ENCODE measurements around the gene DYNC2I2. TPM values are rescaled to one million over a fixed set of nuclear protein-coding genes. Genes with fewer than 3 reads are reported as not detected.

Gene DYNC2I2
- total RNA-seq, 1 experiment from 2014 or later = 58.6 TPM

DNA sequence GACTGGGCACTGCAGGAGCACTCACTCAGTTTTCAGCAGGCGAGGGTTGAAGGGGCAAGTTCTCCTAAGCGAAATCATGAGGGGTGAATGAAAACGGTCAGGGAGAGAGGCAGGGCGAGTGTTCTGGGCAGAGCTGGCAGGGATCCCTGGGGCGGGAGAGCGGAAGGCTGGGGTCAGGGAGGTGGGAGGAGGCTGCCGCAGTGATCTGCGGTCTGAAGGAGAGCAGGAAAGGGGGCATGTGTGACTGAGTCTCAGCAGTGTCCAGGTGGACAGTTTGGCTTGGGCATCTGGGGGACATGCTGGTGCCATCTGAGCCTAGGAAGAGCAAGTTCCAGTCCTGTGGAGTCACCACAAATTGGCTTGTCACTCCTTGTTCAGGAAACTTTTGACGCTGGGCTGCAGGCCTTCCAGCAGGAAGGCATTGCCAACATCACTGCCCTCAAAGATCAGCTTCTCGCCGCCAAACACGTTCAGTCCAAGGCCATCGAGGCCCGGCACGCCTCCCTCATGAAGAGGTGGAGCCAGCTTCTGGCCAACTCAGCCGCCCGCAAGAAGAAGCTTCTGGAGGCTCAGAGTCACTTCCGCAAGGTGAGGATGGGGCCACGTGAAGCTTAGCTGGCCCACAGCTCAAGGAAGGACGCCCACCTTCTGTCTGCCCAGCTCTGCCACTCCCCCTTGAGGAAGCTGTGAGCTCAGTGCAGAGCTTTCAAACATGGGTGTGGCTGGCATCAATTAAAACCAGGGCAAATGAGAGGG lies 31.1 kb downstream of the DYNC2I2 start:
- H3K18ac ChIP-seq (ENCODE audit: insufficient read length, low read depth, low read length) = no peak overlapping the region
- H3K79me2 ChIP-seq (ENCODE audit: insufficient read depth, low read length) = no peaks in the 10 kb centered on the region
- H4K8ac ChIP-seq (replicated peaks; ENCODE audit: insufficient read length, low read depth, low read length) = no peak overlapping the region
- H3K4ac ChIP-seq (ENCODE audit: low read depth, low read length) = no peak overlapping the region
- no peak overlapping the region for H4K91ac ChIP-seq (ENCODE audit: insufficient read length, low read depth, low read length)
- no peaks in the 10 kb centered on the region for H3K27me3 ChIP-seq (ENCODE audit: insufficient read depth, low read length)
- TF ChIP-seq, protein P1, sequence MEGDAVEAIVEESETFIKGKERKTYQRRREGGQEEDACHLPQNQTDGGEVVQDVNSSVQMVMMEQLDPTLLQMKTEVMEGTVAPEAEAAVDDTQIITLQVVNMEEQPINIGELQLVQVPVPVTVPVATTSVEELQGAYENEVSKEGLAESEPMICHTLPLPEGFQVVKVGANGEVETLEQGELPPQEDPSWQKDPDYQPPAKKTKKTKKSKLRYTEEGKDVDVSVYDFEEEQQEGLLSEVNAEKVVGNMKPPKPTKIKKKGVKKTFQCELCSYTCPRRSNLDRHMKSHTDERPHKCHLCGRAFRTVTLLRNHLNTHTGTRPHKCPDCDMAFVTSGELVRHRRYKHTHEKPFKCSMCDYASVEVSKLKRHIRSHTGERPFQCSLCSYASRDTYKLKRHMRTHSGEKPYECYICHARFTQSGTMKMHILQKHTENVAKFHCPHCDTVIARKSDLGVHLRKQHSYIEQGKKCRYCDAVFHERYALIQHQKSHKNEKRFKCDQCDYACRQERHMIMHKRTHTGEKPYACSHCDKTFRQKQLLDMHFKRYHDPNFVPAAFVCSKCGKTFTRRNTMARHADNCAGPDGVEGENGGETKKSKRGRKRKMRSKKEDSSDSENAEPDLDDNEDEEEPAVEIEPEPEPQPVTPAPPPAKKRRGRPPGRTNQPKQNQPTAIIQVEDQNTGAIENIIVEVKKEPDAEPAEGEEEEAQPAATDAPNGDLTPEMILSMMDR (conservative IDR thresholded peaks at IDR 0.05) = no peak
- H2BK20ac ChIP-seq (ENCODE audit: low read depth, low read length, poor library complexity, severe bottlenecking) = no peak overlapping the region
- no peak overlapping the region for H2AK5ac ChIP-seq (ENCODE audit: insufficient read length, low read length)
- H3T11ph ChIP-seq (ENCODE audit: low read length) = no peak overlapping the region
- no peaks in the 10 kb centered on the region for H3K4me1 ChIP-seq (ENCODE audit: insufficient read depth, low read length)
- no peaks in the 10 kb centered on the region for H3K9me3 ChIP-seq (ENCODE audit: control insufficient read depth, low read depth, low read length)
- no peak overlapping the region for H3K14ac ChIP-seq (ENCODE audit: insufficient read depth, low read length)
- DNase-seq = no peak
- H2AFZ ChIP-seq (ENCODE audit: low read length) = no peak overlapping the region
- H3K9me3 Mint-ChIP-seq = no peaks in the 10 kb centered on the region
- no peak overlapping the region for H3K4me2 ChIP-seq (ENCODE audit: insufficient read depth, insufficient read length, low read length)
- no peaks in the 10 kb centered on the region for H3K79me1 ChIP-seq (ENCODE audit: insufficient read depth, low read depth, low read length, poor library complexity, severe bottlenecking)
- H3K23ac ChIP-seq (ENCODE audit: insufficient read length, low read depth, low read length) = no peak overlapping the region
- 0 out of 4 replicates have a peak, but pooled peaks cover 0 to 4% of the 10 kb centered on the region in 2 experiments for H3K4me1 Mint-ChIP-seq
- H4K20me1 ChIP-seq (ENCODE audit: control insufficient read depth, insufficient read depth, insufficient read length) = no peaks in the 10 kb centered on the region
- no peak overlapping the region for H3K9ac ChIP-seq (ENCODE audit: extremely low read depth, insufficient read length, low read length)
- H3K27ac Mint-ChIP-seq = peak overlapping the region; percentile 5 to 85 (median 17); a peak in 3 of 7 replicates
- no peak overlapping the region for H2BK120ac ChIP-seq (ENCODE audit: low read depth, low read length, poor library complexity, severe bottlenecking)
- H2BK5ac ChIP-seq (ENCODE audit: insufficient read length, low read length) = no peak overlapping the region
- no peak overlapping the region for H2BK12ac ChIP-seq (ENCODE audit: insufficient read length, low read depth, low read length)
- no peaks in the 10 kb centered on the region for H3K27me3 Mint-ChIP-seq (ENCODE audit: low read depth)
- no peak overlapping the region for H4K5ac ChIP-seq (ENCODE audit: insufficient read length, low read depth, low read length)
- peaks cover 30 to 82% (median 66%) of the 10 kb centered on the region in 3 experiments for H3K36me3 Mint-ChIP-seq (ENCODE audit: insufficient read depth in 1 of 3, low read depth in 3 of 3)
- H3K56ac ChIP-seq (ENCODE audit: insufficient read length, low read depth, low read length) = no peak overlapping the region
- H3K23me2 ChIP-seq (ENCODE audit: insufficient read length, low read depth, low read length, poor library complexity, severe bottlenecking) = no peaks in the 10 kb centered on the region
- no CpG with 5 or more reads among the region's 20 CpGs for WGBS (ENCODE audit: extremely low coverage, insufficient read length, low lambda C conversion rate)
- no peak overlapping the region for H3K27ac ChIP-seq (ENCODE audit: insufficient read length, low read depth, low read length)
- H2BK15ac ChIP-seq (ENCODE audit: low read depth, low read length) = no peak overlapping the region
- H3K4me3 Mint-ChIP-seq = no peak overlapping the region
